SK-N-SH (cell line): ENCODE results near the gene ITGAV. TPM values are rescaled to one million over a fixed set of nuclear protein-coding genes. Genes with fewer than 3 reads are reported as not detected.

Experiments
- CTCF ChIA-PET: fragments of 300-600, 350-600 bp; formaldehyde crosslinking; extraction: SDS; loops from one replicate; lab custom pipeline; 2021; lab: Yijun Ruan, JAX
- POLR2A ChIA-PET: fragments of 350-600 bp; sonication (Branson Sonifier 250); formaldehyde crosslinking; extraction: SDS; loops from one replicate; lab custom pipeline; 2020; ENCODE audit warnings: antibody characterized with exemption, inconsistent platforms; lab: Yijun Ruan, JAX
- DNase-seq: peaks from one replicate; pipeline ENCODE4 v3.0.0; 2012
- H2AFZ ChIP-seq: fragments of 200-600 bp; sonication (generic); 2 replicates; pipeline ENCODE4 v1.8.1; 2016; ENCODE audit warnings: antibody characterized with exemption, mild to moderate bottlenecking, low read depth
- H3F3A ChIP-seq: fragments of 200-600 bp; sonication (generic); replicated peaks from 2 replicates; pipeline ENCODE3; 2016; ENCODE audit warnings: antibody characterized with exemption, mild to moderate bottlenecking; ENCODE audit not compliant: insufficient read depth
- H3K27ac ChIP-seq, 2 experiments: fragments of 200-500 bp in 1 of 2; fragments of 200-600 bp in 1 of 2; sonication (Bioruptor generic) in 1 of 2; sonication (generic), shearing (Covaris generic) in 1 of 2; 2 replicates each; pipeline versions ENCODE4 v1.5.1 to v1.6.1; 2014 to 2016; ENCODE audit warnings: low read depth in 2 of 2, inconsistent platforms in 1 of 2, low read length in 1 of 2, mild to moderate bottlenecking in 1 of 2, mixed read lengths in 1 of 2
- H3K27me3 ChIP-seq: fragments of 200-600 bp; sonication (generic), shearing (Covaris generic); 2 replicates; pipeline ENCODE4 v1.6.1; 2016; ENCODE audit warnings: mixed run types; ENCODE audit not compliant: insufficient read depth
- H3K36me3 ChIP-seq, 2 experiments: fragments of 200-500 bp in 1 of 2; fragments of 200-600 bp in 1 of 2; sonication (Bioruptor generic) in 1 of 2; sonication (generic) in 1 of 2; replicated peaks in 1 of 2; 2 replicates each; pipeline versions ENCODE3 to v1.5.1; 2014 to 2016; ENCODE audit warnings: low read length in 1 of 2, mild to moderate bottlenecking in 1 of 2; ENCODE audit not compliant: insufficient read depth in 2 of 2, control insufficient read depth in 1 of 2
- H3K4me1 ChIP-seq, 2 experiments: fragments of 200-500 bp in 1 of 2; fragments of 200-600 bp in 1 of 2; sonication (Bioruptor generic) in 1 of 2; sonication (generic), shearing (Covaris generic) in 1 of 2; 2 replicates each; pipeline versions ENCODE4 v1.5.1 to v1.6.1; 2014 to 2016; ENCODE audit warnings: low read depth in 1 of 2, low read length in 1 of 2, mixed run types in 1 of 2; ENCODE audit not compliant: insufficient read depth in 2 of 2, control insufficient read depth in 1 of 2
- H3K4me2 ChIP-seq: fragments of 200-600 bp; sonication (generic), shearing (Covaris generic); 2 replicates; pipeline ENCODE4 v1.6.1; 2017; ENCODE audit warnings: mixed run types
- H3K4me3 ChIP-seq, 2 experiments: fragments of 200-500 bp in 1 of 2; fragments of 200-600 bp in 1 of 2; sonication (Bioruptor generic) in 1 of 2; sonication (generic), shearing (Covaris generic) in 1 of 2; 2 replicates each; pipeline versions ENCODE4 v1.5.1 to v1.8.1; 2014 to 2016; ENCODE audit warnings: low read depth in 2 of 2, inconsistent platforms in 1 of 2, low read length in 1 of 2, mild to moderate bottlenecking in 1 of 2, mixed read lengths in 1 of 2, moderate library complexity in 1 of 2
- H3K79me2 ChIP-seq: fragments of 200-600 bp; sonication (generic); 2 replicates; pipeline ENCODE4 v1.8.1; 2017; ENCODE audit warnings: mild to moderate bottlenecking; ENCODE audit not compliant: insufficient read depth
- H3K9ac ChIP-seq: fragments of 200-600 bp; sonication (generic); 2 replicates; pipeline ENCODE4 v1.6.1; 2017; ENCODE audit warnings: mixed run types
- H3K9me2 ChIP-seq: fragments of 200-600 bp; sonication (generic); 2 replicates; pipeline ENCODE4 v1.6.1; 2017; ENCODE audit warnings: mixed run types
- H3K9me3 ChIP-seq: fragments of 200-600 bp; sonication (generic); 2 replicates; pipeline ENCODE4 v1.6.1; 2017; ENCODE audit warnings: mixed run types, mild to moderate bottlenecking, moderate library complexity
- H4K20me1 ChIP-seq: fragments of 200-600 bp; sonication (generic); 2 replicates; pipeline ENCODE4 v1.6.1; 2017; ENCODE audit warnings: mild to moderate bottlenecking, mixed run types; ENCODE audit not compliant: insufficient read depth
- CHD2 ChIP-seq: fragments of 150-350 bp; IDR thresholded peaks from 2 replicates; pipeline ENCODE4 v1.6.1; 2018; ENCODE audit warnings: low read length; ENCODE audit not compliant: partially characterized antibody
- ELF1 ChIP-seq: IDR thresholded peaks from 2 replicates; pipeline ENCODE4 v1.4.0; 2012
- EZH2phosphoT487 ChIP-seq: fragments of 200-600 bp; sonication (generic); IDR thresholded peaks from 2 replicates; pipeline ENCODE4 v1.6.1; 2017; ENCODE audit warnings: low read depth, mixed run types, mild to moderate bottlenecking, antibody characterized with exemption, moderate library complexity, borderline replicate concordance
- FOSL2 ChIP-seq: IDR thresholded peaks from 2 replicates; pipeline ENCODE4 v1.4.0; 2012; ENCODE audit warnings: low read depth, mild to moderate bottlenecking, moderate library complexity, borderline replicate concordance
- GABPA ChIP-seq: IDR thresholded peaks from 2 replicates; pipeline ENCODE4 v1.4.0; 2012; ENCODE audit warnings: low read depth, mild to moderate bottlenecking
- MAX ChIP-seq: IDR thresholded peaks from 2 replicates; pipeline ENCODE4 v1.4.0; 2012; ENCODE audit warnings: low read depth
- NRF1 ChIP-seq: IDR thresholded peaks from 2 replicates; pipeline ENCODE4 v1.6.1; 2012; ENCODE audit warnings: low read depth, mild to moderate bottlenecking, low read length
- RAD21 ChIP-seq: IDR thresholded peaks from 2 replicates; pipeline ENCODE4 v1.6.1; 2012; ENCODE audit warnings: mild to moderate bottlenecking, low read length
- REST ChIP-seq: IDR thresholded peaks from 2 replicates; pipeline ENCODE4 v1.6.1; 2012; ENCODE audit warnings: mild to moderate bottlenecking, low read depth, low read length, moderate library complexity
- SIN3A ChIP-seq: IDR thresholded peaks from 2 replicates; pipeline ENCODE4 v1.6.1; 2012; ENCODE audit warnings: low read depth, mild to moderate bottlenecking, low read length, moderate library complexity, borderline replicate concordance
- ZBTB33 ChIP-seq: IDR thresholded peaks from 2 replicates; pipeline ENCODE4 v1.4.0; 2012; ENCODE audit warnings: low read depth, borderline replicate concordance
- WGBS: methylation state at CpG from one replicate; pipeline ENCODE4 v1.1.6; 2017; ENCODE audit warnings: low lambda C conversion rate; 5-methylcytosine and 5-hydroxymethylcytosine counted together
- polyA plus RNA-seq, 3 experiments: library from polyadenylated mRNA; depleted of rRNA; stranded (reverse); fragments of >200 nt; gene quantifications; 2 replicates each; pipeline ENCODE4 v1.2.3, GENCODE V29; 2012

Gene ITGAV
- polyA plus RNA-seq, 1 of the 3 experiments (the other 2 are of a cell fraction), result 24.3 TPM

DNA sequence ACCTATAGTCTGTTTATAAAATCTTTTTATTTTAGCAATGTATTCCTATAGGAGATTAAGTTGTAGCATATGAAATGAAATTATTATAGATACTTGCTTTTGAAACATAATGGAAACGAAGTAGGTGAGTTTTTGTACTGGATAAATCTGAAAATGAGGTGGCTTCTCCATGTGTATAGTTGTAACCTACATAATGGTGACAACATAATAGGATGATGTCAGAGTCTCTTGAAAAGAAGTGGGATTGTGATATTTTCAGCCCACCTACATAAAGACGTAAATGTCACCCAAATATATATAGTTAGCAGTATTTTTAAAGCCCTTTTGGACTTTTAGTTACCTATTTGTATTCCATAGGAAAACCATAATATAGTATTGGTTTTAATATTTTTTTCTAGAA is 138.8 kb downstream of the ITGAV start:
- ChIA-PET CTCF (no interaction called here), POLR2A (no interaction called here)
- H3K4me2 ChIP-seq, result no peak overlapping the region
- H3K27ac ChIP-seq, result no peak overlapping the region
- no peaks in the 10 kb centered on the region for H3K27me3 ChIP-seq
- no peaks in the 10 kb centered on the region for H3K9me3 ChIP-seq
- no peaks in the 10 kb centered on the region for H3K79me2 ChIP-seq
- H2AFZ ChIP-seq, result no peak overlapping the region
- H3K9me2 ChIP-seq, result no peaks in the 10 kb centered on the region
- H3K4me1 ChIP-seq, result peaks cover 0 to 6% of the 10 kb centered on the region in 2 experiments; a peak in 3 of 4 replicates
- no peak overlapping the region for H3K4me3 ChIP-seq
- no peak overlapping the region for H3K9ac ChIP-seq
- 84% methylated on average over 2 of the region's 2 CpGs for WGBS
- no peaks in the 10 kb centered on the region for H4K20me1 ChIP-seq
- H3K36me3 ChIP-seq, result no peaks in the 10 kb centered on the region
- peaks cover 9% of the 10 kb centered on the region for H3F3A ChIP-seq
- TF ChIP-seq NRF1 (no peak), RAD21 (no peak), CHD2 (no peak), GABPA (no peak), ELF1 (no peak), SIN3A (no peak), REST (no peak), FOSL2 (no peak), ZBTB33 (no peak), MAX (no peak), EZH2phosphoT487 (no peak)
- DNase-seq, result no peak

Other genes with a start within 250 kb of the ITGAV start
- gene ZC3H15, start 103.8 kb upstream of the ITGAV start, polyA plus RNA-seq (2012; rRNA removed), result 26.5 and 27.7 TPM in 2 replicates
- gene FAM171B, start 104.0 kb downstream of the ITGAV start, polyA plus RNA-seq (2012; rRNA removed), result 1.6 and 2.5 TPM in 2 replicates